ENCODE measurements around the gene PLA2G6.
"Not testable (repeated sequence)": the region's sequence is repeated elsewhere in the genome, so short reads cannot be mapped to it uniquely, and the experiment has no call there.

Gene PLA2G6

GRCh38 chr22:38081941-38082828 lies 99.4 kb downstream of the PLA2G6 start:
- peak in 1 of 2 donors; percentile 24 for DNase-seq

GRCh38 chr22:38081636-38081940 lies 100.0 kb downstream of the PLA2G6 start:
- DNase-seq, result no peak

GRCh38 chr22:38080850-38081635 lies 100.6 kb downstream of the PLA2G6 start:
- no peak for DNase-seq

DNA sequence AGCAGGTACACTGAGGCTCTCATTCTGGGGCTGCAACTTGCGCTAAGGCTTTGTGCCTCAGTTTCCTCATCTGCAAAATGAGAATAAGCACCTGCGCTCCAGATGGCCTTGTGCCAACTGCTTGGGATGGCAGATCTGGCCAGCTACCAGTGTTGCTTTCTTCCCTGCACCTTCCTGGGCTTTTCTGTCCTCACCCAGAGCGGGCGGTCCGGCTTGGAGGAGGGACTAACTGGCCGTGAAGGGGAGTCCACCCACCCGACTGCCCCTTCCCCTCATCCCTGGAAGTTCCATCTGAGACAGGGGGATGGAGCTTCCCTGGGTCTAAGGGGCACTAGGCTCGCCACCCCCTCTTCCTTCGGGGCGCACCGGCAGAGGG lies 101.2 kb downstream of the PLA2G6 start:
- DNase-seq, result no peak

- no peak for DNase-seq
Measured at GRCh38 chr22:38079804-38080203, 101.8 kb downstream of the PLA2G6 start.

- not testable (repeated sequence) for DNase-seq
Measured at GRCh38 chr22:38079208-38079607, 102.4 kb downstream of the PLA2G6 start.

- DNase-seq, result no peak
Measured at GRCh38 chr22:38078046-38078840, 103.4 kb downstream of the PLA2G6 start.

DNA sequence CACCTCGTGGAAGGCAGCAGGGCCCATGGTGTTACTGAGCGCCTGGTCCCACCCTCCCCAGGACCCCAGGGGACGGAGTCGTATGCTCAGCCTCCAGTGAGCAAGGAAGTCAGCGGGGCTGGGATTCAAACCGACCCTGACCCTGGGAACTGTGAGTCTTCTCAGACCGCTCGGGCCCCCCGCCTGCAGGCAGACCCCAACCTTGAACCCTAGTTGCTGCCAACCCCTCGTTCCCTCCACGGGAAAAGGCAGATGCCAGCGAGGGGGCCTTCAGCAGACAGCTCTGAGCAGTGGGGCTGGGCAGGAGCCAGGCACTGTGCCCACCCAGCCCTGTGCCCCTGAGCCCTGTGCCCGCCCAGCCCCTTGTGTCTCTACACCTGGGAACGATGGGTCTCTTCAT lies 104.0 kb downstream of the PLA2G6 start:
- DNase-seq, result no peak

DNA sequence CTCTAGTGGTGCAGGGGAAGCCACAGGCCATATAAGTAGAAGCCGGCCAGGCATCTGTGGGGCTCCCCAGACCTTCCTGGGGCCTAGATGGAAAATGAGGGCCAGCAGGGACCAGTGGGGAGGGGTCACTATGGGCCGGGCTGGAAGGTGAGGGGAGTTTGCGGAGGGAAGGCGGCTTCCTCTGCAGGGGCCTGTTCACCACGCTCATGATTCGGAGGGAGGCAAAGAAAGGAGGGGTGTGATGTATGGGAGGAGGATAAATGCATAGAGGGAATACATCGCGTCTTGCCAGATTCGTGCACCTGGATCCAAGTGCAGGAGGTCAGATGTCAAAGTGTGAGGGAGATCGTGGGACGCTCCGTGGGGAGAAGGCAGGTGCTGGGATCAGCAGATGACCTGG lies 104.5 kb downstream of the PLA2G6 start:
- DNase-seq, result no peak

DNA sequence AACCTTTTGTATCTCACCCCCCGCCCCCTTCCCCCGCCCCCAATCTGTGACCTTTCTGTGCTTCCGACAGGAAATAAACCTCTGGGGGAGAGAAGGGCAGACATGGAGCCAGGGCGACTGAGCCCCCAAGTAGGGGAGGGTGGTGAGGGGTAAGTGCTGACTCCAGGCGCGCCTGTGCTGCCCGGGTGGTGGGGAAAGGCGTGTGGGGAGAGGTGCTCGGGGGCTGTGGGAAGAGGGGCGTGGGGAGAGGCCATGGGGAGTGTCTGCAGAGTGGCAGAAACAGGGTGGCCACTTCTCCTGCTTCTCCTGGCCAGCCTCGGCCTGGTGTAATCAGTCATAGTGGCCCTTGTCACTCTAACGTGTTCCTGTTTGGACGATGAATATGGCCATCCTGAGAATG lies 105.7 kb downstream of the PLA2G6 start:
- no peak for DNase-seq

DNA sequence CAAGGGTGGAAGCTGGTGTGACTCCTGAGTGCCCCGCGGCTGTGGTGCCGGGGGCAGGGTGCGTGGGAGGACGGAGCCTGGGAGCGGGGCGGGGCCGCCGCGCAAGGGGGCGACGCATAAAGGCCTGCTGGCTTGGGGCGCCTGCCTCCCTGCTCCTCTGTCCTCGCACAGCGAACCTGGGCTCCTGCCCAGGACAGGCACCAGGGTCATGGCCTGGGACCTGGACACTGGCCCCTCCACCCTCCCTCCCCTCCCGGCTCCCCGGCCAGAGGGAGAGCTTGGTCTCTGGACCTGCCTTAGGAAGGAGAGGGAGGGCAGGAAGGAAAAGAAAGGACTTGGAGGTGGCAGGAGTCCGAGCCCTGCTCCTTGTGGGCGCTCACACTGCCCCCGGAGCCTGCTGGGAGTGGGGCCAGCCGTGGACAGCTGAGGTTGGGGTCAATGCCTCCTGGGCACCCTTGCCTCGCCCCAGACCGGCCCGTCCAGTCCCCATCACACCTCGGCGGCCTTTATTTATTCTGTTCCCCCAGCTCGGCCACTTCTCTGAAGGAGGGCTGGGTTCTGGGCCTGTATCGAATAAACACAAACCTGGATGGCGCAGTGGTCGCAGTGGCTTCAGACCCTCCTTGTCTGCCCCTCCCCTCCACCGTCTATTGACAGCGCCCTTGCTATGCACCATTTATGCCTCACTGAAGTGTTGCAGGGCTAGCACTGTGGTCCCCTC lies 106.4 kb downstream of the PLA2G6 start:
- DNase-seq, result no peak

- no peak for DNase-seq
Measured at GRCh38 chr22:38074181-38075104, 107.2 kb downstream of the PLA2G6 start.

GRCh38 chr22:38073150-38074130 lies 108.2 kb downstream of the PLA2G6 start:
- no peak for DNase-seq

DNA sequence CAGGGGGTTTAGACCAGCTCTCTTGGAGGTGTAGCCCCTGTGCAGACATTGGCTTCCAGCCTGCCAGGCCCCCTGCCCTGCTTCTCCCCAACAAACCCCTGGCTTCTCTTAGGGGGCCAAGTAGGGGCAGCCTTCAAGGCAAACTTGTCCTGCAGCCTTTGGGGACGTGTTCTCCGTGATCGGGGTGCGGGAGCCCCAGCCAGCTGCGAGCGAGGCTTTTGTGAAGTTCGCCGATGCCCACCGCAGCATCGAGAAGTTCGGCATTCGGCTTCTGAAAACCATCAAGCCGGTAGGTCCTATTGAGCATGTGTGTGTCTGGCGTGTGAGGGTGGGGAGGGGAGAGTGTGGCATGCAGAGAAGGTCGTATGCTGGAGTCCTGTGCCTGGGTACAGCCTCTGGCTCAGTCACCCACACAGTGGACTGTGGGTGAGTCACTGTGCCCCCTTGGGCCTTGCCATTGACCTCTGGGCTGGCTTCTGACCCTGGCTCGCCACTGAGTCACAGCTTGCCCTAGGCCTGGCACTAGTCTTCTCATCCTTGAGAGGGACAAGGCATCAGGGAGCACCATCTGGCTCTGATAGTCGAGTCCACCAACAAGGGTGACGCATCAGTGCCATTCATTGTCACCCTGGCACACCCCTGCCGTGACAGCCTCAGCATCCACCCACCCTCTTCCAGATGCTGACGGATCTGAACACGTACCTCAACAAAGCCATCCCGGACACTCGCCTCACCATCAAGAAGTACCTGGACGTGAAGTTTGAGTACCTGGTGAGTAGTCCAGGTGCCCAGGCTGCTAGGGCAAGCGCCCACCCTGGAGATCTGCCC lies 109.1 kb downstream of the PLA2G6 start:
- no peak for DNase-seq

- no peak for DNase-seq
Measured at GRCh38 chr22:38071421-38072321, 110.0 kb downstream of the PLA2G6 start.

DNA sequence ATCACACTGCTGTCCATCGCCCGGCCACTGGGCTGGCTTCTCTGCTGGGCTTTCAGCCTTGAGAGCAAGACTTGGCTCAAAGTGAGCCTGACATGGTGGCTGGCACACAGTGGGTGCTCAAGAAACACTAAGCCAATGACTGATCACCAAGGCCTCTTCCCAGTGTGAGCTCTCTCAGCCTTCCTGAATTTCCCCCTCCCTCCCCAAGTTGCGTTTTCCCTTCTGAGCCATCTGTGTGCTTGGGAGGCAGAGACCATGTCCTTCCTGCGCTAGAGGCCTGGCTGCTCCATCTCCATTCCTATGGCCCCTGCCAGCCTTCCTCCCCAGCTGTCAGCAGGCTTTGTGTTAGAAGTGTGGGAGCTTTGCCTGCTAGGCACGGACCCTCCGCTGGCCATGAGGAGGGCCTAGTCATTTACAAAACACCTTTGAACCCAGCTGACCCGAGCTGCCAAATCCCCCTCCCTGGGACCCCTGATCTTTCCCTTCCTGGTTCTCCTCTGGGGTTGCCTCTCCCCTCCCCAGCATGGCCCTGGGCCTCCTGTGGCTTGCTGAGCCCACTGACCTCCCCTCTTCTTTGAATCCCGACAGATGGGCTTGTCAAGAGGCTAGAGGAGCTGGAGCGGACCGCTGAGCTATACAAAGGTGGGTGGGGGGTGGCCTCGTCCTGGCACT lies 111.2 kb downstream of the PLA2G6 start:
- DNase-seq, result no peak

DNA sequence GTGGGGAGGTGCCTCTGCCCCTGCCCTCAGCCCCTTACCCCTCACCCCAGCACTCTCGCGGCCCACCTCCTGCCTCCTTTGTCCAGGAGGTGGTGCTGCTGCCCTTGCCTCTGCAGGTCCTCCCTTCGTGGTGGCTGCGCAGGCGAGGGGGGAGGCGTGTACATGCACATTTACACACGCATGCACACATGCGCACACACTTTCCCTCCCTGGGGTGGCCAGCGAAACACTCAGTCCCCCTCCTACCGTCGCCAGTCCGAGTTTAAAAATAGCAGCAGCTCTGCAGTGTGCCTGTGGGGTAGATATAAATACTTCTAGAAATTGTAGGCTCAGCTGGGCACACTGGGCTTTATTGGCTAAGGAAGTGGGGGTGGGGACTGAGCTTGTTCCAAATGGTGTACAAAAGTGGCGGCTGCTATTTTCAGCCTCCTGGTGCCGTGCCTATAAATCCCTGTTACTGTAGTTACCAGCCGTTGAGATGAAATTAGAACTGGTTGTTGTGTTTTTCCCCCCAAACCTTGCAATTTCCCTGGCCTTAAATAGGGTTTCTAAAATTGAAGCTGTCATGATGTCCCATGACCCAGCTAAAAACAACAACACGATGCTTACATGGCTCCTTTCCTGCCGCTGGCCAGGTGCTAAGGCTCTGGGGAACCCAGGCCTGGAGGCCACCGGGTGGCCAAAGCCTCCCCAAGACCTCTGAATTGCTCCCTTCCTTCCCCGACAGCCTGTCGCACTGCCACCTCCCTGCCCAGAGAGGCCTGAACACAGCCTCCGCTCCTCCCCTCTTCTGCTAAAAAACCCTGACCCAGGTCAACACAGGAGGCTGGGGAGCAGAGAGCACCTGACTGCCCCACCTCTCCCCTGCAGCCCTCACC lies 112.0 kb downstream of the PLA2G6 start:
- no peak for DNase-seq

All from stimulated activated CD4-positive, alpha-beta T cell treated with anti-CD3 and anti-CD28 coated beads, Interleukin-2, amount 100 ng/mL, for 48 hours (primary cell).